Smooth muscle cell (in vitro differentiated cells): Measurements from ENCODE around the gene ESYT1. TPM values are rescaled to one million over a fixed set of nuclear protein-coding genes. Genes with fewer than 3 reads are reported as not detected.

Experiments used
- DNase-seq: peaks from one replicate; lab custom pipeline; 2025; ENCODE audit not compliant: unreplicated experiment; lab: John Stamatoyannopoulos, UW
- H2AFZ ChIP-seq: fragments of 200-600 bp; sonication (generic); 2 replicates; pipeline ENCODE4 v1.6.0; 2016; ENCODE audit warnings: antibody characterized with exemption, low read depth, mild to moderate bottlenecking
- H3F3A ChIP-seq: fragments of 200-600 bp; sonication (generic); 2 replicates; pipeline ENCODE4 v1.6.0; 2017; ENCODE audit warnings: antibody characterized with exemption, low read depth
- H3K27ac ChIP-seq: fragments of 200-600 bp; sonication (generic); 2 replicates; pipeline ENCODE4 v1.5.1; 2016; ENCODE audit warnings: low read depth, mild to moderate bottlenecking
- H3K27me3 ChIP-seq: fragments of 200-600 bp; sonication (generic); 2 replicates; pipeline ENCODE4 v1.6.1; 2016; ENCODE audit warnings: low read depth, mild to moderate bottlenecking
- H3K36me3 ChIP-seq: fragments of 200-600 bp; sonication (generic); 2 replicates; pipeline ENCODE4 v1.5.1; 2016; ENCODE audit warnings: low read depth
- H3K4me1 ChIP-seq: fragments of 200-600 bp; sonication (generic); 2 replicates; pipeline ENCODE4 v1.5.1; 2016; ENCODE audit warnings: low read depth
- H3K4me2 ChIP-seq: fragments of 200-600 bp; sonication (generic); 2 replicates; pipeline ENCODE4 v1.6.0; 2016; ENCODE audit warnings: mild to moderate bottlenecking
- H3K4me3 ChIP-seq: fragments of 200-600 bp; sonication (generic); 2 replicates; pipeline ENCODE4 v1.5.1; 2016; ENCODE audit warnings: mild to moderate bottlenecking
- H3K79me2 ChIP-seq: fragments of 200-600 bp; sonication (generic); 2 replicates; pipeline ENCODE4 v1.6.0; 2016; ENCODE audit warnings: low read depth, mild to moderate bottlenecking
- H3K9ac ChIP-seq: fragments of 200-600 bp; sonication (generic); 2 replicates; pipeline ENCODE4 v1.6.0; 2016; ENCODE audit warnings: low read depth
- H3K9me3 ChIP-seq: fragments of 200-600 bp; sonication (generic); replicated peaks from 2 replicates; pipeline ENCODE4 v1.5.1; 2016; ENCODE audit warnings: low read depth
- H4K20me1 ChIP-seq: fragments of 200-600 bp; sonication (generic); 2 replicates; pipeline ENCODE4 v1.6.0; 2016; ENCODE audit warnings: low read depth
- WGBS: methylation state at CpG from one replicate; pipeline ENCODE4 v1.1.7; 2016; ENCODE audit warnings: low lambda C conversion rate; 5-methylcytosine and 5-hydroxymethylcytosine counted together
- polyA plus RNA-seq: library from polyadenylated mRNA; unstranded; fragments of >200 nt; fragmentation: Nextera tagmentation; extraction: Ambion mirVana; gene quantifications from 2 replicates; pipeline ENCODE4 v1.2.1, GENCODE V29; 2016
- total RNA-seq: library from RNA; depleted of rRNA; stranded (reverse); fragments of >200 nt; gene quantifications from 2 replicates; pipeline ENCODE4 v1.2.3, GENCODE V29; 2014
- TF ChIP-seq, protein P1 (sequence below): fragments of 200-600 bp; sonication (generic); IDR thresholded peaks from 2 replicates; pipeline ENCODE4 v1.5.1; 2017; ENCODE audit warnings: borderline replicate concordance, mild to moderate bottlenecking, antibody characterized with exemption; ENCODE audit not compliant: insufficient read depth, poor library complexity, severe bottlenecking

Gene ESYT1
- total and polyA plus RNA-seq, 2 experiments from 2014 or later = 69.5 to 76.0 TPM

DNA sequence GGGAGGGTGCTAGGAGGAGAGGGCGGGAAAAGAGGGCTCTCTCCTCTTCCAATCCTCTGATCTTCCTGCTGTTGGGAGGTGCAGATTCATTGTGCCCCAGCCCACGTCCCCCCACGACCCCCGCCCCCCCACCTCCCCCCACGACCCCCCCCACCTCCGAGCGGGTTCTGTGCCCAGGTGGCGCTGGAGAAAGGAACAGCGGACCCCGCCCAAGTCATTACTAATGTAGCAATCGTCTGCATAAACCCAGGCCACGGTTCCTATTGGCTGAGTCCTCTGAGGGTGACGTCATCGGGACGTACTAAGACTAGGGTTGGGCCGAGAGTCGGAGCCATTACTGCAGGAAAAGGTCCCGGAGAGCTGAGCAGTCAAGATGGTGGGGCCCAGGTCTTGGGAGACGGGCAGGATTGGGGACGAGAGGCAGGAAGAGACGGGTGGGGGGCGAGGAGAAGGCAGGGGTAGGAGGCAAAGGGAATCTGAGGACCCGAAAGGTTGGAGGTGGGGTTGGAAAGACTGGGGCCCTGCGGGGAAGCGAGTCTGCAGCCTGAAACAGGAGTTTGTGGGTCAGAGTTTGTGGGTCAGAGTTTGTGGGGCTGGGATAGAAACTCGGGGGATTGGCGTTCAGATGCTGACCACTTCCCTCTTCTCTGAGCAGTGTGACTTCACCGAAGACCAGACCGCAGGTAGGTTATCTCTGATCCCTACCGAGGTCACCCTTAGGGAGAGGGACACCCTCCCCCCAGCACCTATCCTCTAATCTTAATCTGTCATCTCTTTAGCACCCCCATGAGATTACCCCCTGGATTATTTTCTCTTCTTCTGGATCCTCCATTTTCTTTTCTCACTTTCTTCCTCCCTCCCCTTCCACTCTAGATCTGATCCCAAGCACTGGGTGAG lies 30.2 kb downstream of the ESYT1 start, which contains the start of gene MYL6:
TSS of gene MYL6 (plus strand) at position 331 of the 897 bp plus-strand sequence. CDS start at position 374, 43 bp downstream.
- Histone ChIP-seq H3K36me3 (no peaks in the 10 kb centered on the region), H3K9me3 (no peaks in the 10 kb centered on the region), H3F3A (peaks cover 42% of the 10 kb centered on the region), H3K79me2 (peaks cover 34% of the 10 kb centered on the region), H3K4me2 (peak within 1 kb of the TSS; percentile 100), H2AFZ (no peak within 1 kb of the TSS), H3K4me3 (peak within 1 kb of the TSS; percentile 90), H3K27me3 (no peaks in the 10 kb centered on the region), H3K4me1 (peaks cover 39% of the 10 kb centered on the region), H4K20me1 (peaks cover 47% of the 10 kb centered on the region), H3K27ac (peak within 1 kb of the TSS; percentile 82), H3K9ac (peak within 1 kb of the TSS; percentile 95)
- DNase-seq = peak; percentile 58
- under 1% methylated on average over 21 of the region's 30 CpGs for WGBS
- TF ChIP-seq, protein P1, sequence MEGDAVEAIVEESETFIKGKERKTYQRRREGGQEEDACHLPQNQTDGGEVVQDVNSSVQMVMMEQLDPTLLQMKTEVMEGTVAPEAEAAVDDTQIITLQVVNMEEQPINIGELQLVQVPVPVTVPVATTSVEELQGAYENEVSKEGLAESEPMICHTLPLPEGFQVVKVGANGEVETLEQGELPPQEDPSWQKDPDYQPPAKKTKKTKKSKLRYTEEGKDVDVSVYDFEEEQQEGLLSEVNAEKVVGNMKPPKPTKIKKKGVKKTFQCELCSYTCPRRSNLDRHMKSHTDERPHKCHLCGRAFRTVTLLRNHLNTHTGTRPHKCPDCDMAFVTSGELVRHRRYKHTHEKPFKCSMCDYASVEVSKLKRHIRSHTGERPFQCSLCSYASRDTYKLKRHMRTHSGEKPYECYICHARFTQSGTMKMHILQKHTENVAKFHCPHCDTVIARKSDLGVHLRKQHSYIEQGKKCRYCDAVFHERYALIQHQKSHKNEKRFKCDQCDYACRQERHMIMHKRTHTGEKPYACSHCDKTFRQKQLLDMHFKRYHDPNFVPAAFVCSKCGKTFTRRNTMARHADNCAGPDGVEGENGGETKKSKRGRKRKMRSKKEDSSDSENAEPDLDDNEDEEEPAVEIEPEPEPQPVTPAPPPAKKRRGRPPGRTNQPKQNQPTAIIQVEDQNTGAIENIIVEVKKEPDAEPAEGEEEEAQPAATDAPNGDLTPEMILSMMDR = no peak

DNA sequence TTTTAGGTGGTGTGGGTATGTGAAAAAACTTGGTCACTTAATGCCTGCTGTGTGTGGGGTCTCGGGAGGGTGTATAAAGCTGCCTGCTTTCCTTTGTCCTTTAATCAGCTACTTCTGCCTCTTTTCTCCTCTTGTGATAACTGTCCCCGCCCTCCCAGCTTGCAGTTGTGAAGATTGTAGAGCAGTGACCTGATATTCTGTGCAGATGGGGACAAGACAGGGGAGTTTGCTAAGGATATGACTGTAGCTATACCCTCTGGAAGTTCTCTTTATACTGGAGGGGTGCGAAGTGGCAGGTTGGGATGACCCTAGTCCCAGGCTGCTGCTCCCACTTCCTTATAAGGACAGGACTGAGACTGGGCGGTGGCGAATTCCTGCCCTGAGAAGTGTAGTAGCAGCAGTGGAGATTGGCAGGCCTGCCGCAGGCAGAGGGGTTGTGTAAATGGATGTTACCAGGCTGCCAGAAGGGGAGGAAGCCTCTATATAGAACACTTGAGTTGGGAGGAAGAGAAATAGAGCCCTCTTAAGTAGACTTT lies 30.9 kb downstream of the ESYT1 start:
- peak overlapping the region; percentile 95 for H3K9ac ChIP-seq
- TF ChIP-seq, protein P1 = no peak
- peak overlapping the region; percentile 82 for H3K27ac ChIP-seq
- no peaks in the 10 kb centered on the region for H3K9me3 ChIP-seq
- H3K4me2 ChIP-seq = peak overlapping the region; percentile 100
- H4K20me1 ChIP-seq = peaks cover 54% of the 10 kb centered on the region
- H3K79me2 ChIP-seq = peaks cover 30% of the 10 kb centered on the region
- peak overlapping the region; percentile 90 for H3K4me3 ChIP-seq
- no peaks in the 10 kb centered on the region for H3K36me3 ChIP-seq
- peaks cover 42% of the 10 kb centered on the region for H3K4me1 ChIP-seq
- under 1% methylated on average over 6 of the region's 6 CpGs for WGBS
- H3F3A ChIP-seq = peaks cover 49% of the 10 kb centered on the region
- no peak for DNase-seq
- no peak overlapping the region for H2AFZ ChIP-seq
- H3K27me3 ChIP-seq = no peaks in the 10 kb centered on the region

DNA sequence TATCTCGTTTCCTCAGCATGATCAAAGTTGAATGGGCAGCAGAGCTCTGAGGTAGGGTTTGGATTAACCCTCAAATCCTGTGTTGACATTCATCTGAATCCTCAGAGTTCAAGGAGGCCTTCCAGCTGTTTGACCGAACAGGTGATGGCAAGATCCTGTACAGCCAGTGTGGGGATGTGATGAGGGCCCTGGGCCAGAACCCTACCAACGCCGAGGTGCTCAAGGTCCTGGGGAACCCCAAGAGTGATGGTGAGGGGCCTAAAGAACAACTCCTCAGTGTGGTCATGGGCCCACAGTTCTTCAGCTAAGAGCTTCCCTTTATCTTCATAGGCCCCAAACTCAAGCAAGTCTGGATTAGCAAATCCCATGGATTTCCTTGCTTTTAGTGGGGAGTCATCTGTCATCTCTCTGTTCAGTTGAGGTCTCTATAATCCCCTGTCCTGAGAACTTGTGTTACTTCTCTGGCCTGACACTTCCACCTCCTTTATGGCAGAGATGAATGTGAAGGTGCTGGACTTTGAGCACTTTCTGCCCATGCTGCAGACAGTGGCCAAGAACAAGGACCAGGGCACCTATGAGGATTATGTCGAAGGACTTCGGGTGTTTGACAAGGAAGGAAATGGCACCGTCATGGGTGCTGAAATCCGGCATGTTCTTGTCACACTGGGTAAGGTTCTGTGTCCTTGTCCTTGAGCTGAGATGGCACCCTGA lies 31.6 kb downstream of the ESYT1 start:
- WGBS = 60% methylated on average over 8 of the region's 8 CpGs
- H3K36me3 ChIP-seq = no peaks in the 10 kb centered on the region
- TF ChIP-seq, protein P1 = no peak
- H3K4me2 ChIP-seq = peak overlapping the region; percentile 100
- peak overlapping the region; percentile 95 for H3K9ac ChIP-seq
- H4K20me1 ChIP-seq = peaks cover 56% of the 10 kb centered on the region
- peaks cover 30% of the 10 kb centered on the region for H3K79me2 ChIP-seq
- H3F3A ChIP-seq = peaks cover 51% of the 10 kb centered on the region
- H3K9me3 ChIP-seq = no peaks in the 10 kb centered on the region
- no peak overlapping the region for H2AFZ ChIP-seq
- H3K27ac ChIP-seq = peak overlapping the region; percentile 82
- no peaks in the 10 kb centered on the region for H3K27me3 ChIP-seq
- peak overlapping the region; percentile 90 for H3K4me3 ChIP-seq
- no peak for DNase-seq
- peaks cover 42% of the 10 kb centered on the region for H3K4me1 ChIP-seq
